Sigmoid colon (tissue), 4 donors: Measurements from ENCODE around the gene PRKRIP1.

Source experiments
- EP300 ChIP-seq, 4 donors: sonication (generic); formaldehyde crosslinking; IDR thresholded peaks; one replicate each; pipeline ENCODE4 v1.6.1; 2017; ENCODE audit warnings: antibody characterized with exemption in 4 of 4
- POLR2A ChIP-seq, 2 donors: fragments of 450-650 bp; IDR thresholded peaks; one replicate each; pipeline ENCODE4 v1.6.1; 2016; ENCODE audit warnings: antibody characterized with exemption in 2 of 2, mild to moderate bottlenecking in 2 of 2, moderate library complexity in 2 of 2
- POLR2AphosphoS5 ChIP-seq, 4 donors: sonication (generic); formaldehyde crosslinking; IDR thresholded peaks; one replicate each; pipeline ENCODE4 v1.6.1; 2017; ENCODE audit warnings: antibody characterized with exemption in 4 of 4
- TF ChIP-seq, protein P1 (sequence below), 4 experiments: fragments of 450-650 bp in 3 of 4; fragments of 200-600 bp in 1 of 4; IDR thresholded peaks; one replicate each; pipeline ENCODE4 v1.5.1; 2016 to 2019; ENCODE audit warnings: antibody characterized with exemption in 4 of 4, mild to moderate bottlenecking in 3 of 4, moderate library complexity in 2 of 4

DNA sequence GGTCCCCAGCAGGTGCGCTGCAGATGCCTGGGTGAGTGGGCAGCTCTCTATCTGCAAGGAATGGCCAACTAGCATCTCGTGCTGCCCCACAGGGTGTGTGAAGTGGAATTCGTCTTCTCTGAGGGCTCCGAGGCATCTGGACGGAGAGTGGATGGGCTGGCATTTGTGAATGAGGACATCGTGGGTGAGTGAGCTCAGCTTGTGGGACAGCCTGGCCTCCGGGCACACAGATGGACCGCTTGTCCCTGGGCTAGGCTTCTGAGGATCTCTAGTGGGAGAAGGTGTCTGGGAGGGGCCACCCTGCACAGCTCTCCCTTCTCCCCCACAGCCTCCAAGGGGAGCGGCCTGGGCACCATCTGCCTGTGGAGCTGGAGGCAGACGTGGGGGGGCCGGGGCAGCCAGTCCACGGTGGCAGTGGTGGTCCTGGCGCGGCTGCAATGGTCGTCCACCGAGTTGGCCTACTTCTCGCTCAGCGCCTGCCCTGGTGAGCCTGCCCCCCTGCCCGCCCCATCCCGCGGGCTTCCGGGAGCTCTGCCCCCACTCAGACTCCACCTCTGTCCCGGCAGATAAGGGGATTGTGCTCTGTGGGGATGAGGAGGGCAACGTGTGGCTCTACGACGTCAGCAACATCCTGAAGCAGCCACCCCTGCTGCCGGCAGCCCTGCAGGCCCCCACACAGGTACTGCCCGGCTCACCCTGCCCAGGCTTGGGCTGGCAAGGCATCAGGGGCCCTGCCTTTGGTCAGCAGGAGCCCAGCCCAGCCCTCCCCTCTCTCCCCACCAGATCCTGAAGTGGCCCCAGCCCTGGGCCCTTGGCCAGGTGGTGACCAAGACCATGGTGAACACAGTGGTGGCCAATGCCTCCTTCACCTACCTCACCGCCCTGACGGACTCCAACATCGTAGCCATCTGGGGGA lies 76.2 kb downstream of the PRKRIP1 start:
- TF ChIP-seq, protein P1, sequence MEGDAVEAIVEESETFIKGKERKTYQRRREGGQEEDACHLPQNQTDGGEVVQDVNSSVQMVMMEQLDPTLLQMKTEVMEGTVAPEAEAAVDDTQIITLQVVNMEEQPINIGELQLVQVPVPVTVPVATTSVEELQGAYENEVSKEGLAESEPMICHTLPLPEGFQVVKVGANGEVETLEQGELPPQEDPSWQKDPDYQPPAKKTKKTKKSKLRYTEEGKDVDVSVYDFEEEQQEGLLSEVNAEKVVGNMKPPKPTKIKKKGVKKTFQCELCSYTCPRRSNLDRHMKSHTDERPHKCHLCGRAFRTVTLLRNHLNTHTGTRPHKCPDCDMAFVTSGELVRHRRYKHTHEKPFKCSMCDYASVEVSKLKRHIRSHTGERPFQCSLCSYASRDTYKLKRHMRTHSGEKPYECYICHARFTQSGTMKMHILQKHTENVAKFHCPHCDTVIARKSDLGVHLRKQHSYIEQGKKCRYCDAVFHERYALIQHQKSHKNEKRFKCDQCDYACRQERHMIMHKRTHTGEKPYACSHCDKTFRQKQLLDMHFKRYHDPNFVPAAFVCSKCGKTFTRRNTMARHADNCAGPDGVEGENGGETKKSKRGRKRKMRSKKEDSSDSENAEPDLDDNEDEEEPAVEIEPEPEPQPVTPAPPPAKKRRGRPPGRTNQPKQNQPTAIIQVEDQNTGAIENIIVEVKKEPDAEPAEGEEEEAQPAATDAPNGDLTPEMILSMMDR (IDR thresholded peaks at IDR 0.05): no peak
- TF ChIP-seq POLR2AphosphoS5 (IDR thresholded peaks at IDR 0.05): no peak
- TF ChIP-seq EP300 (IDR thresholded peaks at IDR 0.05): no peak
- TF ChIP-seq POLR2A (IDR thresholded peaks at IDR 0.05): no peak
